GM19035 (cell line): ENCODE data around the gene GOLGA6L6.
"Not testable (repeated sequence)": the region's sequence is repeated elsewhere in the genome, so short reads cannot be mapped to it uniquely, and the experiment has no call there.

Source experiments
- ATAC-seq: cut with Tn5 transposase; IDR thresholded peaks from one replicate; pipeline ENCODE4 v1.9.1; 2021; ENCODE audit not compliant: unreplicated experiment

Gene GOLGA6L6

DNA sequence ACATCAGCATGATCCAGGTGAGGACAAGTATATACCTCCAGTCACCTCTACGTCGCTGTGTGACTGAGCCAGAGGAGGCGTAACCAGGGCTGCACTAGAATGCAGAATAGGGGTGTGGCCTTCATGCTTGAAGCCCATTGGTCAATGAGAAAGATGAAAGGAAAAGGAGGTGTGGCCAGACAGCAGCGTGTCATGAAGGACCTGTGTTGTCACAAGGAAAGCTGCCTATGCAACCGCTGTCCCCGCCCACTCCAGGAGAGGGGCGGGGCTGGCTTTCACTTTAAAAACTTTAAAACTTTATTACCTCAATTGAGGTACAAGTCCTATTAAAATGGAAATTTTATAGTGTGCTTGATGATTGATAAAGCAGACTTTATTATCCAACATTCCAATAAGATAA is at the start of gene GOLGA6L6:
GOLGA6L6 (minus strand) TSS at position 101 of the 400 bp plus-strand sequence; CDS start at position 10, 91 bp downstream.
- ATAC-seq, result not testable (repeated sequence)

GRCh38 chr15:20590069-20590468 is 48.5 kb upstream of the GOLGA6L6 start:
- ATAC-seq, result not testable (repeated sequence)

DNA sequence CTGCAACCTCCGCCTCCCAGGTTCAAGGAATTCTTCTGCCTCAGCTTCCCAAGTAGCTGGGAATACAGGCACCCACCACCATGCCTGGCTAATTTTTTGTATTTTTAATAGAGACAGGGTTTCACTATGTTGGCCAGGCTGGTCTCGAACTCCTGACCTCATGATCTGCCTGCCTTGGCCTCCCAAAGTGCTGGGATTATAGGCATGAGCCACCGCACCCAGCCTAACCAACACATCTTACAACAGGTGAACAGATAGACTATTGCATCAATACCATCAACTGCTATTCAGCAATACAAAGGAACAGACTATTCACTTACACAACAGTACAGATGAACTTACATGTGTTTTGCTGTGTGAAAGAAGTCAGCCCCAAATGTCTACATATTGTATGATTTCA is 45.2 kb upstream of the GOLGA6L6 start:
- not testable (repeated sequence) for ATAC-seq

- ATAC-seq, result not testable (repeated sequence)
These were observed 41.1 kb upstream of the GOLGA6L6 start for GRCh38 chr15:20582726-20583115.

GRCh38 chr15:20582109-20582725 is 40.6 kb upstream of the GOLGA6L6 start:
- not testable (repeated sequence) for ATAC-seq

GRCh38 chr15:20581261-20582108 is 39.9 kb upstream of the GOLGA6L6 start:
- not testable (repeated sequence) for ATAC-seq

GRCh38 chr15:20579662-20580061 is 38.1 kb upstream of the GOLGA6L6 start:
- not testable (repeated sequence) for ATAC-seq

DNA sequence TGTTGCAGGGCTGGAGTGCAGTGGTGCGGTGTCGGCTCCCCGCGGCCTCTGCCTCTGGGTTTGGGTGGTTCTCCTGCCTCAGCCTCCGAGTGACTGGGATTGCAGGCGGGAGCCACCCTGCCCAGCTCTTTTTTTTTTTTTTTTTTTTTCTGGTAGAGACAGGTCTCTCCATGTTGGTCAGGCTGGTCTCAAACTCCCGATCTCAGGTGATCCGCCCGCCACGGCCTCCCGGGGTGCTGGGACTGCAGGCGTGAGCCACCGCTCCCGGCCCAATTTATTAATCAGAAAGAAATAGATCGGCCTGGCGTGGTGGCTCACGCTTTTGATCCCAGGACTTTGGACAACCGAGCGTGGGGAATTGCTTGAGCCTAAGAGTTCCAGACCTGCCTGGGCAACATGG is 9.7 kb upstream of the GOLGA6L6 start:
- ATAC-seq, result not testable (repeated sequence)

- not testable (repeated sequence) for ATAC-seq
These were observed 35.5 kb downstream of the GOLGA6L6 start for GRCh38 chr15:20505926-20506658.

- not testable (repeated sequence) for ATAC-seq
These were observed 38.8 kb downstream of the GOLGA6L6 start for GRCh38 chr15:20502839-20503238.

DNA sequence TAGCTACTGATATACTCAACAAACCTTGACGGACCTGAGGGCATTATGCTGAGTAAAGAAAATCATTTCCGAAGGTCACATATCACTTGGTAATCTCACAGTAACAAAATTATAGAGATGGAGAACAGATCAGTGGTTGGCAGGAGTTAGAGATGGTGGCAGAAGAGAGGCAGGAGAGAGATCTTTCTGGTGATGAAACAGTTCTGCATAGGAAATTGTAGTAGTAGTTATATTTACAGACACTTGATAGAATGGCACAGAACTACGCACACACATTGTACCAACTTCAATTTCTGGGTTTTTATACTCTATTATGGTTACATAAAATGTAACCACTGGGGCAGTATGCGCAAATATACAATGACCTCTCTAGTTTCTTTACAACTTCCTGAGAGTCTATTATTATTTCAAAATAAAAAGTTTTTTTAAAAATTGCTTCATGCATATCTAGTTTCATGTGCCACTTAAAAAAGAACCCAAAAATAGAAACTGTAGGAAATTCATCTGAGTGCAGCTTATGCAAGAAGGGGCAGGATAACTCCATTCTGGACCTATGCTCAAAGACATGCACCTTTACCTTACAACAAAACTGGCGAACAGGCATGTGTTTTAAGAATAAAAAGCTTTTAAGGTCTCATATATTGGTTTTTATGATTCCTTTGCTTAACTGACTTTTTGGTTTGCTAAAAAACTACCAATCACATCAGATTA is 39.9 kb downstream of the GOLGA6L6 start:
- not testable (repeated sequence) for ATAC-seq

DNA sequence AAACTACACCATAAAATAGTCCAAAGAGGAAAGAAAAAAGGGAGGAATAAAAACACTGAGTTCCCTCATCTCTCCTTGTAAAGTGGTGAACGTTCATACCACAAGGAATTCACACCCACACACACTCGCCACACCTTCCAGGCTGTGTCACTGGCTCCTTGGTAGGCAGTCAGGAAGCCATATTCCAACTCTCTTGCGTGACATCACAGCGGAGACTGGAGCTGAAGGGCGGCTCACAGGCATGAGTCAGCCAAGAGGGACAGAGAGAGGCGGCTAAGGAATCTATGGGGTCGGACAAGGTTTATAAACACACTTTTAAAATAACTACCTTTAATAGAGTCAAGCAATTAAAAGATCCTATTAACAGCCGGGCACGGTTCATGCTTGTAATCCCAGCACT is 43.8 kb downstream of the GOLGA6L6 start:
- not testable (repeated sequence) for ATAC-seq

DNA sequence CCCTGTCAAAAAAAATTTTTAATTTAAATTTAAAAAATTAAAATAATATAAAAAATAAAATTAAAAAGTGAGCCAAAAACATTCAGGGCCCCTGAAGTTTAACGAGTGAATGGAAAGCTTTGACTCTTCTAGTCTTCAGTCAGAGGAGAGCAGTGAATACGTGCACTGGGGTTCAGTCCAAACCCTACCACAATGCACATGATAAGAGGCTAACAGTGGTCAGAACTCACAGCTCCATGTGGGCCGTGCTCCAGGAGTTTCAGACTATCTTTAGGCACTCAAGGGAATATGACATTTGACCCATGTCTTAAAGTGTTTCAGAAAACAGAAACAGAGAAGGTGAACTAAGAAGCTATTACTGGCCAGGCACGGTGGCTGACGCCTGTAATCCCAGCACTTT is 48.6 kb downstream of the GOLGA6L6 start:
- not testable (repeated sequence) for ATAC-seq

GRCh38 chr15:20492598-20492997 is 49.0 kb downstream of the GOLGA6L6 start:
- not testable (repeated sequence) for ATAC-seq

DNA sequence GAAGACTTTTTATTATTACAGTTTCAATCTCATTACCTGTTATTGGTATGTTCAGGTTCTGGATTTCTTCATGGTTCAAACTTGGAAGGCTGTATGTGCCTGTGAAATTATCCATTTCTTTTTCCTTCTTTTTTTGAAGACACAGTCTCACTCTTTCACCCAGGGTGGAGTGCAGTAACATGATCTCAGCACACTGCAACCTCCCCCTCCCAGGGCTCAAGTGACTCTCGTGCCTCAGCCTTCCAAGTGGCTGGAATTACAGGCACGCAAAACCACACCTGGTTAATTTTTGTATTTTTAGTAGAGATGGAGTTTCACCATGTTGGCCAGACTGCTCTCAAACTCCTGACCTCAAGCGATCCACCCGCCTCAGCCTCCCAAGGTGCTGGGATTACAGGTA is 52.3 kb downstream of the GOLGA6L6 start:
- not testable (repeated sequence) for ATAC-seq
